GM12865 (cell line): Measurements from ENCODE around the gene PPIG.
"Not testable (repeated sequence)": the region's sequence is repeated elsewhere in the genome, so short reads cannot be mapped to it uniquely, and the experiment has no call there.

Experiments
- DNase-seq: peaks from one replicate; pipeline ENCODE4 v3.0.0; 2010; ENCODE audit warnings: low read depth
- H3K4me3 ChIP-seq: 2 replicates; pipeline ENCODE4 v1.5.1; 2011; ENCODE audit warnings: mild to moderate bottlenecking, low read depth, low read length, control low read depth
- TF ChIP-seq, protein P1 (sequence below): IDR thresholded peaks from 2 replicates; pipeline ENCODE4 v1.5.1; 2011; ENCODE audit warnings: low read length, control low read depth, low read depth, inconsistent platforms; ENCODE audit not compliant: insufficient read depth; ENCODE audit errors: missing control alignments

PPIG gene

GRCh38 chr2:169584005-169584877, at the start of gene PPIG:
TSS of gene PPIG (plus strand) at chr2:169584351. CDS start at chr2:169604042, 19,691 bp downstream.
- peak within 1 kb of the TSS; percentile 85 for H3K4me3 ChIP-seq
- peak; percentile 94 for DNase-seq
- TF ChIP-seq, protein P1, sequence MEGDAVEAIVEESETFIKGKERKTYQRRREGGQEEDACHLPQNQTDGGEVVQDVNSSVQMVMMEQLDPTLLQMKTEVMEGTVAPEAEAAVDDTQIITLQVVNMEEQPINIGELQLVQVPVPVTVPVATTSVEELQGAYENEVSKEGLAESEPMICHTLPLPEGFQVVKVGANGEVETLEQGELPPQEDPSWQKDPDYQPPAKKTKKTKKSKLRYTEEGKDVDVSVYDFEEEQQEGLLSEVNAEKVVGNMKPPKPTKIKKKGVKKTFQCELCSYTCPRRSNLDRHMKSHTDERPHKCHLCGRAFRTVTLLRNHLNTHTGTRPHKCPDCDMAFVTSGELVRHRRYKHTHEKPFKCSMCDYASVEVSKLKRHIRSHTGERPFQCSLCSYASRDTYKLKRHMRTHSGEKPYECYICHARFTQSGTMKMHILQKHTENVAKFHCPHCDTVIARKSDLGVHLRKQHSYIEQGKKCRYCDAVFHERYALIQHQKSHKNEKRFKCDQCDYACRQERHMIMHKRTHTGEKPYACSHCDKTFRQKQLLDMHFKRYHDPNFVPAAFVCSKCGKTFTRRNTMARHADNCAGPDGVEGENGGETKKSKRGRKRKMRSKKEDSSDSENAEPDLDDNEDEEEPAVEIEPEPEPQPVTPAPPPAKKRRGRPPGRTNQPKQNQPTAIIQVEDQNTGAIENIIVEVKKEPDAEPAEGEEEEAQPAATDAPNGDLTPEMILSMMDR = no peak

- H3K4me3 ChIP-seq, DNase-seq: not testable (repeated sequence)
Observed at GRCh38 chr2:169539460-169539859, 44.7 kb upstream of the PPIG start.

DNA sequence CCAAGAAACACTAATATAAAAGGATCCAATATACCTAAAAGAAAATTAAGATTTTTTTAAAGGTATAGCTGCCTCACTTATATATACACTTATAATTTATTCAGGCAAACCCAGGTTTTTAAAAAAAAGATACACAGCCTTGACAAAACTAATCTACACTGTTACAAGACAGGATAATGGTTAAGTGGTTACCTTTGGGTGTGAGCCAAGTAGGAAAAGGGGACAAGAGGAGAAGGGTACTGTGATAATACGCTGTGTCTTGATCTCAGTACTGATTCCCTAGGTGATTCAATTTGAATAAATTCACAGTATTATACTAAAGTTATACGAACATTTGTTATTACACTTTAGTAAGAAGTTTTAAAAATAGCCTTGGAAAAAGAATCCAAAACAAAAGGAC, 44.0 kb upstream of the PPIG start:
- DNase-seq = no peak
- TF ChIP-seq, protein P1 = no peak
- no peak overlapping the region for H3K4me3 ChIP-seq

GRCh38 chr2:169542433-169542832, 41.7 kb upstream of the PPIG start:
- no peak for DNase-seq
- TF ChIP-seq, protein P1 = no peak
- no peak overlapping the region for H3K4me3 ChIP-seq

DNA sequence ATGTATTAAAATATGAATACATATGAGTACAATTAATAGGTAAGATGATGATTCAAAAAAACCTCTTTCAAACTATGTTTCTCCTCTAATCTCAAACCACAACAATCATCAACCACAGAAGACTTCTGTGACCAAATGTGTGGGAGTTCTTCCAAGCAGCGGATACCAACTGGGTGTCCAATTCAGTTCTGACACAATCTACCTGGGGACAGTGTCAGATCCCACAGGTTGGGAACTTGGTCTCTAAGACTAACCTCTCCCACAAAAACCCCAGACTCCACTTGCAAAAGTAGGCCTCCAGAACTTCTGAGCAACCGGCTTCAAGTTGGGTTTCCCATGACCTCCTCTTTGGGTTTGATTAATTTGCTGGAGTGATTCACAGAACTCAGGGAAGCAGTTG, 37.4 kb upstream of the PPIG start:
- H3K4me3 ChIP-seq = no peak overlapping the region
- TF ChIP-seq, protein P1 = no peak

DNA sequence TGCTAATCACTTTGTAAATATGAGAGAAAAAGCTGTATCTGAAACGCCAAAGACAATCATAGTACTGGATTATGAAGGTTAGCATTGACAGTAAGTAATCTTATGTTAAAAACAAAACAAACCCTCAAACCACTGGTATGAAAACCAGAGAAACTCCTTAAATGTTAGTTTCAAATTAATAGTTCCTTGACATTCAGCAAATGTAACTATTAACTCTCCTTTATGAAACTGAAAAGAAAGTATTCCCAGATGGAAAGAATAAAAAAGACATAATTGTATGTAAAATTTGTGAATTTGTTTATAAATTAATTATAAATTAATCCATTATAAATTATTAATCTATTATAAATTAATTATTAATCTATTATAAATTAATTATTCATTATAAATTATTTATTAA, 22.8 kb upstream of the PPIG start:
- DNase-seq = no peak
- H3K4me3 ChIP-seq = no peak overlapping the region
- TF ChIP-seq, protein P1 = no peak

More for the DNA sequence above, 37.4 kb upstream of the PPIG start:
- DNase-seq = no peak

- not testable (repeated sequence) for DNase-seq, H3K4me3 ChIP-seq
Observed at GRCh38 chr2:169562084-169562483, 22.1 kb upstream of the PPIG start.

- DNase-seq = no peak
- TF ChIP-seq, protein P1 = no peak
- no peak overlapping the region for H3K4me3 ChIP-seq
Observed at GRCh38 chr2:169562519-169562918, 21.6 kb upstream of the PPIG start.
